Body of pancreas (tissue), 4 donors: Measurements from ENCODE around the gene CDKN1B. TPM values are rescaled to one million over a fixed set of nuclear protein-coding genes. Genes with fewer than 3 reads are reported as not detected.

Experiments
- ATAC-seq: fragments of 150-250 bp; one replicate; pipeline ENCODE4 v1.9.1; 2016
- DNase-seq, 4 donors: peaks; one replicate each; pipeline ENCODE4 v3.0.0-alpha.2; 2019
- H3K27ac ChIP-seq, 4 donors: fragments of 200-600 bp; sonication (generic); 1 replicate in 3 of 4; 2 replicates in 1 of 4; pipeline versions ENCODE4 v1.5.1 to v1.6.1; 2016 to 2019; ENCODE audit warnings: mild to moderate bottlenecking in 1 of 4, mixed read lengths in 1 of 4, moderate library complexity in 1 of 4
- H3K27me3 ChIP-seq, 2 donors: fragments of 200-600 bp; sonication (generic); one replicate each; pipeline ENCODE4 v1.6.0; 2016; ENCODE audit warnings: mild to moderate bottlenecking in 1 of 2
- H3K36me3 ChIP-seq, 2 donors: fragments of 200-600 bp; sonication (generic); replicated peaks in 1 of 2; 2 replicates each; pipeline ENCODE4 v1.5.1; 2016; ENCODE audit warnings: low read depth in 2 of 2; ENCODE audit not compliant: insufficient read depth in 1 of 2
- H3K4me1 ChIP-seq: fragments of 200-600 bp; sonication (generic); one replicate; pipeline ENCODE4 v1.6.0; 2016
- H3K4me3 ChIP-seq, 2 donors: fragments of 200-600 bp; sonication (generic); 1 replicate in 1 of 2; 2 replicates in 1 of 2; pipeline ENCODE4 v1.5.1; 2016 to 2019
- H3K9me3 ChIP-seq, 3 donors: fragments of 200-600 bp; sonication (generic); 1 replicate in 2 of 3; 2 replicates in 1 of 3; pipeline ENCODE4 v1.5.1; 2016
- POLR2A ChIP-seq, 3 donors: fragments of 450-650 bp; IDR thresholded peaks; one replicate each; pipeline ENCODE4 v1.6.1; 2016; ENCODE audit warnings: antibody characterized with exemption in 3 of 3, mild to moderate bottlenecking in 2 of 3
- WGBS, 2 donors: methylation state at CpG; one replicate each; pipeline ENCODE4 v1.1.5; 2017; 5-methylcytosine and 5-hydroxymethylcytosine counted together
- intact Hi-C: fragments of 100-400 bp; cut with DNase I; formaldehyde crosslinking; loops from one replicate; pipeline ENCODE4 v1.15.1; 2023
- total RNA-seq, 2 donors: library from RNA; depleted of rRNA; stranded (reverse); fragments of >200 nt; gene quantifications; one replicate each; pipeline ENCODE4 v1.1.0, GENCODE V29; 2016
- TF ChIP-seq, protein P1 (sequence below), 7 experiments: fragments of 450-650 bp in 4 of 7; fragments of 200-600 bp in 3 of 7; sonication (generic) in 3 of 7; IDR thresholded peaks; one replicate each; pipeline ENCODE4 v1.5.1; 2016 to 2019; ENCODE audit warnings: antibody characterized with exemption in 7 of 7

CDKN1B gene
- total RNA-seq, 2 donors from 2014 or later, result 11.9 to 28.3 TPM

DNA sequence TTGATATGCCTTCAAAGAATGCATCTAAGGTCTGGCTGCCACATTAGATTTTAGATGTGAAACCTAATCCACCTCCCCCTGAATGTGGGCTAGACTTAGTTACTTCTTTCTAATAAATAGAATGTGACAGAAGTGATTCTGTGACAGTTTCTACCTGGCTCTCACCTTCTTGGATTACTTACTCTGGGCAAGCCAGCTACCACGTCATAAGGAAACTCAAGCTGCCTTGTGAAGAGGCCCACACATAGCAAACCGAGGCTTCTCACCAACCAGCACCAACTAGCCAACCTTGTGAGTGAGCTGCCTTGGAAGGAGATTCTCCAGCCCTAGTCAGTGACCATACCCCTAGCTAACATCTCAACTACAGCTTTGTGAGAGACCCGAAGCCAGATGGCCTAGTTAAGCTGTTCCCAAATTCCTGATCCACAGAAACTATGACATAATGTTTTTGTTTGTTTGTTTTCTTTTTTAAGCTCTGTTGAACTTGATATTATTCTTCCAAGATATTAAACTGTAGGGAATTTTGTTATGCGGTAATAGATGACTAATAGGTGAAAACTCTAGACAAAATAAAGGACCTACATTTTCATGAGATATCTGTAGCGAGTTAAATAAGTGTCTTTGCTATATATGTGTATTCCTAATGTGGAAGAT is 27.4 kb upstream of the CDKN1B start:
- intact Hi-C loops, result no loop called here
- Histone ChIP-seq H3K27ac (no peak overlapping the region), H3K4me3 (no peak overlapping the region), H3K36me3 (no peaks in the 10 kb centered on the region), H3K9me3 (no peaks in the 10 kb centered on the region), H3K27me3 (no peaks in the 10 kb centered on the region), H3K4me1 (no peaks in the 10 kb centered on the region)
- DNase-seq (no peak), ATAC-seq (no peak)
- TF ChIP-seq, protein P1, sequence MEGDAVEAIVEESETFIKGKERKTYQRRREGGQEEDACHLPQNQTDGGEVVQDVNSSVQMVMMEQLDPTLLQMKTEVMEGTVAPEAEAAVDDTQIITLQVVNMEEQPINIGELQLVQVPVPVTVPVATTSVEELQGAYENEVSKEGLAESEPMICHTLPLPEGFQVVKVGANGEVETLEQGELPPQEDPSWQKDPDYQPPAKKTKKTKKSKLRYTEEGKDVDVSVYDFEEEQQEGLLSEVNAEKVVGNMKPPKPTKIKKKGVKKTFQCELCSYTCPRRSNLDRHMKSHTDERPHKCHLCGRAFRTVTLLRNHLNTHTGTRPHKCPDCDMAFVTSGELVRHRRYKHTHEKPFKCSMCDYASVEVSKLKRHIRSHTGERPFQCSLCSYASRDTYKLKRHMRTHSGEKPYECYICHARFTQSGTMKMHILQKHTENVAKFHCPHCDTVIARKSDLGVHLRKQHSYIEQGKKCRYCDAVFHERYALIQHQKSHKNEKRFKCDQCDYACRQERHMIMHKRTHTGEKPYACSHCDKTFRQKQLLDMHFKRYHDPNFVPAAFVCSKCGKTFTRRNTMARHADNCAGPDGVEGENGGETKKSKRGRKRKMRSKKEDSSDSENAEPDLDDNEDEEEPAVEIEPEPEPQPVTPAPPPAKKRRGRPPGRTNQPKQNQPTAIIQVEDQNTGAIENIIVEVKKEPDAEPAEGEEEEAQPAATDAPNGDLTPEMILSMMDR (IDR thresholded peaks at IDR 0.05), result no peak
- TF ChIP-seq POLR2A (IDR thresholded peaks at IDR 0.05), result no peak
- 73 to 81% methylated on average over 5 of the region's 5 CpGs for WGBS, 2 donors

DNA sequence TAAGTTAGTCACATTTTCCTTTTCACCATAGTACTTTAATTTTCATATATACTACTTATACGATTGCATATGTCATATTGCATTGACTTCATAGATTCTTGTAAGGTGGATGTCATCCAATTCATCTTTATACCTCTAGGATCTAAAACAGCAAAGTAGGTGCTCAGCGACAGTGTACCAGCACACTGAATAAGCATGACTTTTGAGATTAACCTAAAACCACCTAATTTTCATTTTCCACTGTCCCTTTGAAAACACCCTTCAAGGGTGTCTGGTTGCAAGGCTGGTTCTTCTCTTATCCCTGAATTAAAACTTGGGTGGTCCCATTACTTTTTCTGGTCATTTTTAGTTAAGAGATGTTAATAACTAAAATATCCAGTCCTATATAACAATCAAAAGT is 25.6 kb upstream of the CDKN1B start:
- H3K9me3 ChIP-seq, result no peaks in the 10 kb centered on the region
- intact Hi-C loops, result no loop called here
- H3K36me3 ChIP-seq, result no peaks in the 10 kb centered on the region
- no peak overlapping the region for H3K27ac ChIP-seq
- TF ChIP-seq, protein P1 (IDR thresholded peaks at IDR 0.05), result no peak
- no peak for TF ChIP-seq POLR2A (IDR thresholded peaks at IDR 0.05)
- H3K27me3 ChIP-seq, result no peaks in the 10 kb centered on the region
- DNase-seq, result no peak
- no peak overlapping the region for H3K4me3 ChIP-seq
- no peak for ATAC-seq
- WGBS, 2 donors, result 81 to 92% methylated on average over 2 of the region's 2 CpGs
- no peaks in the 10 kb centered on the region for H3K4me1 ChIP-seq

DNA sequence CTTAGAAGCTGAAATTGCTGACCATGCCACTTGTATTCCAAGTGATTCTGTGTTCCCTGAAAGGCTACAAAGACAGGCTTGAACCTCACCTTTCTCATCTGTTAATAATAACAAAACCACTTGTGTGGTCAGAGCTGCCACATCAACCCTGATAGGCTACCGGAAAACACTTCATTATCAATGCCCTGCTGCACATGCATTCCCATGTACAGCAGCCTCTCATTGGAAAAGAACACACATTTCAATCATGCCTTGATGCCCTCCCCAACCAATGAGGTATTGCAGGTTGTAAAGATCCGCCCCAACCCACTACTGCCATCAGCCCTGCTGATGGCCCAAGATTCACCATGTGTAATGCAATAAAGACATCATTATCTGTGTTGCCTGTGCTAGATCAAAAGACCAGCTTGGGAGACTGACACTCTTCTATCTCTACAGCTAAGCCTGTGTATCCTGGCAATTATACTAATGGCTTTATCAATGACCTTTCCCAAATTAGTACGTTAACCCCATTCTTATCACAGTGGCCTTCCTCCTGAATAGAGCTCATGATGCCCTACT is 24.0 kb upstream of the CDKN1B start:
- H3K36me3 ChIP-seq, result no peaks in the 10 kb centered on the region
- no peaks in the 10 kb centered on the region for H3K27me3 ChIP-seq
- WGBS, 2 donors, result 57 to 69% methylated on average over 3 of the region's 3 CpGs
- no peak overlapping the region for H3K27ac ChIP-seq
- DNase-seq (no peak), ATAC-seq (no peak)
- H3K4me3 ChIP-seq, result no peak overlapping the region
- no peaks in the 10 kb centered on the region for H3K9me3 ChIP-seq
- intact Hi-C loops, result no loop called here
- no peak for TF ChIP-seq POLR2A (IDR thresholded peaks at IDR 0.05)
- TF ChIP-seq, protein P1 (IDR thresholded peaks at IDR 0.05), result no peak
- H3K4me1 ChIP-seq, result peaks cover 8% of the 10 kb centered on the region

DNA sequence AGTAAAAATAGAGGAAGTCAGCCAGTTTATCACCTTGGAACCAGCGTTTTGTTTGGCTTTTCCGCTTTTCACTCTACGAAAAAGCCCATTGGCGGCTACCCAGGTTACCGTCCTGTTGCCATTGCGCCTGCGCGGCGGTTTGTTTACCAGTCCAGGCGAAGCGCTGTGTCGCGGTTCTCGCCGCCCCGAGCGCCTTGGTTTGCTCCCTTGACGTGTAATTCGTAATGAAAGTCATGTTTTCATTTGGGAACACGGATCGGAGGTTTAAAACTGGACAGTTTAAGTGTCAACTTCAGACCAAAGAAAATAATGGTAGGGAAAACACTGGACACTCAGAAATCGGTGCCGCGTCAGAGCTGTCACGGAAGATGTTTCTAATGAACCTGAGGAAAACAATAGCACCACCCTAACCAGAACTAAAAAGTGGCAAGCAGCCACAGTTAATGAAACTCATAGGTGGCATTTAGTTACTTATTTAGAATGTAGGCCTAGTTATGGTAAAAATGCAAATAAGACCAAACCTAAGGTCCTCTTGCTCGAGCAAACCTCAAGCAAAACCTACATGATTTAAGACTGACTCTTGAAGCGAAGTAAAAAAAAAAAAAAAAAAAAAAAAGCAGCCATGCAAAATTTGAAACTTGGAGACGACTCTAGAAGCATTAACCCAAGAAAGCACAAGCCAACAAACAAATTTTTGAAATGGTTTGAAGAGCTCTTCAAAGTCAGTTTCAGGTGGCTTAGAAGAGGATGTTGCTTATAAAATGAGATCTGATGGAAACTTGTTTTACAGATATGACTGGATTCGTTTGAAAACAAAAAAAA is 20.4 kb upstream of the CDKN1B start:
- H3K36me3 ChIP-seq, result no peaks in the 10 kb centered on the region
- peaks cover 8% of the 10 kb centered on the region for H3K4me1 ChIP-seq
- peak overlapping the region; percentile 90 to 98 (median 95) for H3K27ac ChIP-seq
- no peaks in the 10 kb centered on the region for H3K9me3 ChIP-seq
- ATAC-seq, result peak; percentile 96
- 0% methylated on average over 29 of the region's 29 CpGs for WGBS, 2 donors
- intact Hi-C loops, result no loop called here
- no peaks in the 10 kb centered on the region for H3K27me3 ChIP-seq
- TF ChIP-seq POLR2A (IDR thresholded peaks at IDR 0.05), result peak; percentile 32 to 84 (median 81)
- TF ChIP-seq, protein P1 (IDR thresholded peaks at IDR 0.05), result peak in 1 of 7 experiments; percentile 3
- DNase-seq, result peak; percentile 94 to 95 (median 95)
- H3K4me3 ChIP-seq, result peak overlapping the region; percentile 3 to 25
